ENCODE measurements around the gene PHC2.

PHC2 gene

GRCh38 chr1:33367485-33368405 lies 63.1 kb downstream of the PHC2 start:
- DNase-seq = peak; percentile 92

- no peak for DNase-seq
These were observed 64.0 kb downstream of the PHC2 start for GRCh38 chr1:33366762-33367484.

DNA sequence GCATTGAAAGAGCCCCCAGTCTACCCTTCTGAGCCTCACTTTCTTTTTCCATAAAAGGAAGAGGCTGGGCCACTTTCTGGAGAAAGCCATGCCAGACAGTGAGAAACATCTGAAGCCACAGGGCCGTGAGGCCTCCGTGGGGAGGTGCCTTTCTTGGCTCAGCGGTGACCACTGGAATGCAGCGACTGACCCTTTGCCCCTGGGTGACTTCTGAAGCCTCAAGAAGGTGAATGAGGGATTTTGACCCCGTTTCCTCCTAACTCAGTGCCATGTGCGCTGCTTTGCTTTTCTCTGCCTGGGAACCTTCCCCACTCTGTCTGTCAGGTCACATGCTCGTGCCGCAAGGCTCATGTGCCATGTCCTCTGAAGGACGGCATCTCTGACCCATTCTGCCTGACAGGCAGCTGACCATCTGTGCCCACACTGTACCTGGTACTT lies 65.3 kb downstream of the PHC2 start:
- DNase-seq = no peak

DNA sequence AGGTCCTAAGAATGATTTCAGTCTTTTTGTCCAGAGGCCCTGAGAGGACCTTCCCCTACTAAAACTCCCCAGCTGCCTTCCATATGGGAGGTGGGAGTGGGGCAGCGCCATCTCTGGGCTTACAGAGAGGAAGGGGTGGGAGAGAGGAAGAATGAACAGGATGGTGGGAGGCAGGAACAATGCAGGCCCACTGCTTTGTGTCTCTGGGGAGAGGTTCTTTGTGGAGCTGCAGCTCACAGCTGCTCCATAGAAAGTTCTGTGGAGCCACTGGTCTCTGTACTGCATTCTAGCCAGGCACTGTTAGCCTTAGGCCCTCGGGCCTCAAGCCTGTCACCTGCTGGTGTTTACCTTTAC lies 66.4 kb downstream of the PHC2 start:
- no peak for DNase-seq

- peak; percentile 78 for DNase-seq
These were observed 67.4 kb downstream of the PHC2 start for GRCh38 chr1:33363470-33363861.

DNA sequence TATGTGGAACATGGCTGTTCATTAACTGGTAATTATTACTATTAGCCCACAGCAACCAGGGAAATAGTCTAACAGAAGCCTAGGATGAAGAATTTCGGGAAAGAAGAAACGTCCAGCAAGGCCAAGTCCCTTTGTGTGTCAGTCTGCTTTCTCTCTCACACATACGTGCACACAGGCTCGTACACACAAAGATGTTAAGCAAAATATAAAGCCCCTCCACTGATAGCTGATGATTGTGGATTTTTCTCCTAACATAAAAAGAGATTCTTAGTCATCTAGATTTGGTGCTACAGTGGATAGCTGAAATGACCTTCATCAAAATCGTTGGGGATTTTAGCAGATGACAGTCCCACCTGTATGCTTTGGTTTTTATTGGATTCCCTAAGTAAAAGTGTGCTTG lies 67.9 kb downstream of the PHC2 start:
- DNase-seq = no peak

DNA sequence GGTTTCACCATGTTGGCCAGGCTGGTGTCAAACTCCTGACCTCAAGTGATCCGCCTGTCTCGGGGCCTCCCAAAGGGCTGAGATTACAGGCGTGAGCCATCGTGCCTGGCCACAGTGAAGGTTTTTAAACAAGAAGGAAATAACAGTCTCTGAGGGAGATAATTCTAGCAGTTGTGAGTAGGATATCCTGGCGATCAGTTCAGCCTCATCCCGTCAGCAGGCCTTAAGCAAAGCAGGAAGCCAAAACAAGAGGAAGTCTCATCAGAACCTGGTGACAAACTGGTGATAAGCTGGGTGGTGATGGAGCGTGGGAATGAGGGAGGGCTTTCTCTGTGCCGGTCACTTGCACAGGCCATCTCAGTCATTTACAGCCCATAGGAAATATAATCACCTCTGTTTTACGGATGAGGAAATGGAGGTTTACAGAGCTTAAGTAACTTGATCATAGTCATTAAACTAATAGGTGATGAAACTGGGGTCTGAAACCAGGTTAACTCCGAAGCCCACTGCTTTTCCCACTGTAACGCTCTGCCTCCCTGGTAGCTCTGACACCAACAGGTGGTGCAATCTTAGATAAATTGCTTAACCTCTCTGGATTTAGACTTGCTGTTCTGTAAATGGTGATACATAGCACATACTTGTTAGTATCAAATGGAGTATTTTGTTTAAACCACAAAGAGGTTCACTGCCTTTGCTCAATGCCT lies 69.2 kb downstream of the PHC2 start:
- peak; percentile 16 for DNase-seq

- no peak for DNase-seq
These were observed 70.5 kb downstream of the PHC2 start for GRCh38 chr1:33360367-33360766.

GRCh38 chr1:33359931-33360330 lies 71.0 kb downstream of the PHC2 start:
- DNase-seq = no peak

DNA sequence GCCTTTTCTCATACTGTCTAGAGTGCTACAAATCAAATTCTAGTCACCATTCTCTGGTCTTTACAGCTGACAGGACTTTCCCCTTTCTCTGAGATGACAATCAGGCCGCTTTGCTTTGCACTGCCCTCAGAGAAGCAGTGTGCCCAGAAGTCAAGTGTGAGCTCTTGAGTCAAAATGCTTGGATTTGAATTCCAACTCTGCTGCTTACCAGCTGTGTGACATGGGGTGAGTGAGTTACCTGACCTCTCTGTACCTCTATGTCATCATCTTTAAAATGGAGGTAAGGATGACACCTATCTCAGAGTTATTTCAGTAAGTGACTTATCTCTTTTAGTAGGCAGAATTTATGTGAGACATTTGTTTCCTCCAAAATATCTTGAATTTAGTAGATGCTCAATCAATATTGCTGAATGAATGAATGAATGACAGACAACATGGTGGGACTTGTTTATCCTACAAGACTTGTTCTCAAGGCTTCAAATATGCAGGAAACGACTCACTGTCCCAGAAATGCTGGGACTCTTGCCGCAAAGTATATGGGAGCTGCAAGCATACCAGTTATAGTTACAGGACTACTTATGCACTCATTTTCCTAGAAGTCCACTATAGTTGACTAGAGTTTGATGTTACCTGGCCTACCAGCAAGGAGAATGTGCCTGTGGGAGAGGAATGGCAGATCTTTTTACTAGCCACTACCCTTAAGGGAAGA lies 71.9 kb downstream of the PHC2 start:
- DNase-seq = no peak

DNA sequence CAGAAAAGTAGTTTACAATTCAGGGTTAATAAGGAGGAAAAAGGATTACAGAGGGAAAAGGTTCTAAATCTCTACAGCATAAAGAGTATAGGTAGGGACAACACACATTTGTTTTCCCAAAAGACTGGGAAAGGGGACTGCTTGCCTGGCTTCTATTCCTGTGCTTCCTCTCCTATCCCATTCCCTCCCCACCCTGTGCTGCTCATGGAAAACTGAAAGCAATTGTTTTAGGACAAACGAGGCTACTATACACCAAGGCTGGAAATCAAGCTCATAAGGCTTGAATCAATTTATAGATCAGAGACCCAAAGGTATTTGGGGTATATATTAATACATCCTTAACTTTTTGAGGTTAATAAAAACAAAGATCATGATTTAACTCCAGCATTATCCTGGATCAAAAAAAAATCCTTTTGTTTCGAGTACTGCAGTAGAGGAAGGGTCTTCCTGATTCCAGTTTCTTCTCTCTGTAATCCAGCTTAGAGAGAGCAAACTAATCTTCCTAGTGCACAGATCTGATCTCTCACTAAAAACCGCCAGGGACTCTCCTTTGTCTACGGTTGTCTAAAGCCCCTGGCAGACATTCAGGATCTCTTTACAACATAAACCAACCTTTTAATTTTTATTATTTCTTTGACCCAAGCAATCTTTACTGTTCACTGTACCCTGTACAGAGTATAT lies 72.6 kb downstream of the PHC2 start:
- peak; percentile 62 for DNase-seq

- no peak for DNase-seq
These were observed 73.8 kb downstream of the PHC2 start for GRCh38 chr1:33357099-33357498.

DNA sequence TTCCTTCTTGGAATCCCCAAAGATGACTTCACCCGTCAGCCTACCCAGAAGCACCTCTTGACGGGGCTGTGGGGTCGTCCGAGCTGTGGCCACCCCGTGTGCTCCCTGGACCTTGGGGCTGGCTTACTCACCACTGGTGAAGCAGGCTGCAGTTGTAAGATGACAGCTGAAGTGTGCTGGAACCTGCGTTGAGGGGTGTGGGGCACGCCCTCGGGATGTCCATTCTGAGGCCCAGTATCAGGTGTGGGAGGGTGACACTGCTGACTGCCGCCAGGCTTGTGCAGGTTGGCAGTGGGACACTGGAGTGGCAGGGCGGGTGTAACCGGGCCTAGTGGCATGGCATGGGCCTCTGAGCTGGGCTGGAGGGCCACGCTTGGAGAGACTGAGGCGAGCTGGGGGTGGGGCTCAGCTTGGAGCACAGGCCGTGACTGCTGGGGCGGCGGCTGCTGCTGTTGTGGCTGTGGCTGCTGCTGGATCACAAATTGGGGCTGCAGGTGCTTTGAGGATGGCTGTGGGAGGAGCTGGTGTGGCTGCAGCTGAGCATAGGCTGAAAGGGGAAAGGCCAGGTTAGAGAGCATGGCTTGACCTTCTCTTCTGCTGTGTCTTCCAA lies 76.1 kb downstream of the PHC2 start:
- no peak for DNase-seq

DNA sequence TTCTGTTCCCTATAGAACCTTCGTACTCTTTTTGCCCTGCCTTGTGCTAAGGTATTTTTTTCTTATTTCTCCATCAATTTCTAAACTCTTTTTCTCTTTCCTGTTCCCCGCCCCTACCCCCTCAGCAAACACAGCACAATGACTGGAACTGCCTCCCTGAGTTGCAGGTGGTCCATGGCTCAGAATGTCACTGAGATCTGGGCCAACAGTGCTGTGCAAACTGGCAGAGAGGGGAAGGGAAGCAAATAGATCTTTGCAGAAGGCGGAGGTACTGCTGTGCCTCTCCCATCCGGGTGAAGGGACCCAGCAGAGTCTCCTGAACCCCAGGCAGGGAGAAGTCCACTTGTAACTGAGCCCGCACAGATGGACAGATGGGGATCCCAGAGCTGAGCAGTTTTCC lies 77.4 kb downstream of the PHC2 start:
- DNase-seq = no peak

DNA sequence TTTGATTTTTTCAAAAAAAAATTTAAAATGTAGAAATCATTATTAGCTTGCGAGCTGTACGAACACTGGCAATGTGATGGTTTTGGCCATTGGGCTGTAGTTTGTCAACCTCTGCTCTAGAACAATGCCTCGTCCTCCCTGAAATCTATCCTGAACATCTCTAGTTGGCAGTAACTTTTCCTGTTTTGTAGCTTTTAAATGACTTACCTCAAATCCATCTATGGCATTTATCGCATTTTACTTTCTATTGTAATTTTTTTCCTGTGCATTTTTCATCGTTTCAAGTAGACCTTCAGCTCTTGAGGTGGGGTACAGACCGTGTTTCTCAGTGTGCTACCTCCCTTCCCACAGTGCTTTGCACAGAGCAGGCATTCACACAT lies 79.6 kb downstream of the PHC2 start:
- no peak for DNase-seq

- no peak for DNase-seq
These were observed 80.1 kb downstream of the PHC2 start for GRCh38 chr1:33350611-33351280.

DNA sequence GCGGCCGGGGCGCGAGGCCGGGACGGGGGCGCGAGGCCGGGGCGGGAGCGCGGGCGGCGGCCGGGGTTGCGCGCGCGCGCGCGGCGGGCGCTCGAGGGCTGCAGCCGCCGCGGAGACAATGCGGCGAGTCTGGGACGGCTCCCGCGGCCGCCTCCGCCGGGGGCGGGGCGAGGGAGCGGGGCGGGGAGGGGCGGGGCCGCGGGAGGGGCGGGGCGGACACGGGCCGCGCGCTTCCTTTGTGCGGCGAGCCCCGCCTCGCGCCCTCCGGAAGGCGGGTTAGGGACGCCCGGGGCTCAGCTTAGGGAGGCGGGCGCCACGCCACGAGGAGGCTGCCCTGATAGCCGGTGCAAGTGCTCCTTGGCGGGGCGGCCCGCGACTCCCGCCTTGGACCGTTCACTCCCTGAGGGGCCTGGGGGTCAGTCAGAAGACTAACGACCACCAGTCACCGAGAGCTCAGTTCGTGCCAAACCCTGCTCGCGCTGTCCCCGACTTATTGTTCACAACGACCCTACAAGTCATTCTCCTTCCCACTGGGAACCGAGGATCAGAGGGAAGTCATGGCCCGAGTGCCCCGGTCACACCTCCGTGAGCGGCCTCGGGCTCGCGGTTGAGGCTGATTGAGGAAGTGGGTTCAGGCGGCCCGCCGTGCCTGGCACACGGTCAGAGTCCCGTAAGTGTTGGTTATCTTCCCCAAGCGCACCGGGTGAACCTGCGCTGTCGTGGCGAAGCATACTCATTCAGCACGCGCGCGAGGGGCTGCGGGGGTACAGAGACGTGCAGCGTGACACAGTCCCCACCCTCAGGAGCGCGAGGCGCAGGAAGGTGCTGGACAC lies 80.9 kb downstream of the PHC2 start:
- DNase-seq = peak; percentile 90

DNA sequence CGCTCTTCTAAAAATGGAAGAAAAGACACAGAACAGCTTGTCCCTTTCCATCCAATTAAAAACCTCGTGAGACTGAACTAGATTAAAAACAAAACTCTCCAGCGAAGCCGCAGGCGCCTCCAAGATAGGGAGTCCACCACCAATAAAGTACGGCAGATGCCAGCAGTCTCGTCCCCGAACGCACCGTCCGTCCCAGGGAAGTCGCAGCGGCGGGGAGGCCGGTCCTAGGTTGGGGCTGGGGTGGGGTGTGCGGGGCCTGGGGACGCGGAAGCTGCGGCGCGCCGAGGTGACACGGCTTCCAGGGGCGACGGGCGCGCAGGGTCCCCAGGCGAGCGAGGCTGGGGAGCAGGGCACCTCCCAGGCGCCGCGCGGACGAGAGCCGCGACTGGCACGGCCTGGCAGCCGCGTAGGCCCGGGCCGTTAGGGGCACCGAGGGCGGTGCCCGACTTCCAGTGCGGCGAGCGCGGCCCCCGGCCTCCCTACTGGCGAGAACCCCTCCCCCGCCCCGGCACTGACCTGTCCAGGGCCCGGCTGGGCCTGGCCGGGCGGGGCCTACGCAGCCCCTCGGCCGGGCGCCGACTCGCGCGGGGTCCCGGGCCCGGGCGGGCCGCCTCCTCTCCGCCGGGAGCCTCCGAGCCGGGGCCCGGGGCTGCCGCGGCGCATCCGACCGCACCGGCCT lies 81.7 kb downstream of the PHC2 start:
- peak; percentile 57 for DNase-seq

- peak; percentile 51 for DNase-seq
These were observed 82.2 kb downstream of the PHC2 start for GRCh38 chr1:33348676-33349080.

DNA sequence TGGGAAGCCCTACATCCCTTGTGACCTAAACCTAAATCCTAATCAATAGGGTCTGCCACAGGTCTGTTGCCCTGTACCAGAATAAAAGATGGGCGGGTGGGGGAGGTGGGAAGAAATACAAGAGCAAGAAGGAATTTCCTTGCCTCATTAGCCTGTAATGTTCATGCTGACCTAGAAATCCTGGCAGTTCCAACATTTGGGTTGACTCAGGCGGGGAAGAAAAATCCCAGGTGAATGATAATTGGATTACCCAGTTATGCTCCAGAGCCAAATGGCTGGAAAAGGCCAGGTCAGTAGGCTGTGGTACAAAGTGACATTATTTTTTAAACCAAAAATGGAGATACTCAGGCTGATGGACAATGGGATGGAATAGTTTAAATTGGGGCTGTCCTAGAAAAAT lies 82.7 kb downstream of the PHC2 start:
- DNase-seq = no peak
